H7 (cell line): Measurements from ENCODE around the gene UACA. TPM values are rescaled to one million over a fixed set of nuclear protein-coding genes. Genes with fewer than 3 reads are reported as not detected.
"Not testable (repeated sequence)": the region's sequence is repeated elsewhere in the genome, so short reads cannot be mapped to it uniquely, and the experiment has no call there.

ENCODE experiments used
- DNase-seq: peaks from one replicate; pipeline ENCODE4 v3.0.0; 2012
- H3K27me3 ChIP-seq: 2 replicates; pipeline ENCODE4 v1.6.0; 2011; ENCODE audit warnings: mild to moderate bottlenecking, low read length; ENCODE audit not compliant: control insufficient read depth, insufficient read depth
- H3K36me3 ChIP-seq: replicated peaks from 2 replicates; pipeline ENCODE4 v1.5.1; 2011; ENCODE audit warnings: low read length; ENCODE audit not compliant: control insufficient read depth, insufficient read depth
- H3K4me3 ChIP-seq: 2 replicates; pipeline ENCODE4 v1.5.1; 2011; ENCODE audit warnings: low read depth, mild to moderate bottlenecking, control low read depth, low read length, moderate library complexity; ENCODE audit not compliant: insufficient read depth
- total RNA-seq: library from RNA; depleted of rRNA; stranded (reverse); fragments of >200 nt; shearing (Covaris generic); gene quantifications from 2 replicates; pipeline ENCODE4 v1.2.3, GENCODE V29; 2014

UACA gene
- total RNA-seq, 1 experiment from 2014 or later = 21.1 TPM

- H3K27me3 ChIP-seq = no peaks in the 10 kb centered on the region
- no peak for DNase-seq
- H3K36me3 ChIP-seq = no peaks in the 10 kb centered on the region
- H3K4me3 ChIP-seq = no peak overlapping the region
Measured at GRCh38 chr15:70628549-70628896, 134.8 kb downstream of the UACA start.

DNA sequence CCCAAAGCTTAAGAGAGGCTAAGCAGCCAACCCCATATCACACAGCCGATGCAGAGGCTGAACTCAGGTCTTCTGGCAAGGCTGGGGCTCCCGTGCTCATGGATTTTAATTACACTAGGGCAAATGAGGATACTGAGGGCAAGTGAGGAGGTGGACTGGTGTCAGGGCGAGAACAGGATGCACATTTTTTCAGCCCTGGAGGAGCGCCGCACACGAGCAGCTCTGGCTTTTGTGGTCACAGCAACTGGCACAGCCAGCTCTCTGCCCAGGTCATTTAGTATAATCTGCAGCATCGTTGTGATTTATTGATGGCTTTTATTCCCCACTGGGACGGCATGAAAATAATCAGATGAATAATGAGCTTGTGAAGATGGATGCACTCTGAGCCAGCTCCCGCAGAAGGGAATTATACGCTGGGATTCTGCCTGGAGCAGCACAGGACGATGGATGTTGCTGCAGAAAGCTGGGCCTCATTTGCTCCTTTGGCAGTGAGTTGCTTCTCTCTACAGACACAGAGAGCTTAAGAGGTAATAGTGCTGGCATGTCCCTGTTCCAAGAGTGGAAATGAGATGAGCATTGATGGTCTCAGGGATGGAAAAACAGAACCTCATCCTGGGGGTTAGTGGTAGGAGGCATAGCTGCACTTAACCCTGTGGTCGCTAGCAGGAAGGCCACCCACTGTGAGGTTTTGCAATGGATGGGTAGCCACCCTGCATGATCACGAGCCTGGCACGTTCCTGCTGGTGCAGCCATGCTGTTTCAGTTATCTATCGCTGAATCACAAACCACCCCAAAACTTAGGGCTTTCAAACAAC, 135.4 kb downstream of the UACA start:
- no peak for DNase-seq
- no peaks in the 10 kb centered on the region for H3K36me3 ChIP-seq
- no peaks in the 10 kb centered on the region for H3K27me3 ChIP-seq
- no peak overlapping the region for H3K4me3 ChIP-seq

GRCh38 chr15:70627322-70627721, 136.0 kb downstream of the UACA start:
- DNase-seq = no peak
- Histone ChIP-seq H3K36me3 (no peaks in the 10 kb centered on the region), H3K27me3 (no peaks in the 10 kb centered on the region), H3K4me3 (no peak overlapping the region)

DNA sequence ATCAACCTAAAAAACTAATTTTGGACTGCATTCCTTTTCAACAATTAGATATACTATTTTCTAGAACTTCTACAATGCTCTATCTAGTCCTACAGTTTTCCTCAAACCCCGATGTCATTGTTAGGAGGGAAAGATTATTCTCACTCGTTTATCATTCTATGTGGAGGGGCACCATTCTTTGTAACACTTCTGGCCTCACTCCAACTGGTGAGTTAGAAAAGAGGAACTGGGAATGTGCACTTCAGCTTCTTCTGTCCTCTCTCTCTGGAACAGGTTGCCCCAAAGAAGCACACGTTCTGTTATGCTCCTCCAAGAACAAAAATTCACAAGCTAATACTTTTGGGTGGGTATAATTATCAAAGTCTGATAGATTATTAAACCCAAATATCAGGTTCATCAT, 137.9 kb downstream of the UACA start:
- Histone ChIP-seq H3K27me3 (no peaks in the 10 kb centered on the region), H3K4me3 (no peak overlapping the region), H3K36me3 (no peaks in the 10 kb centered on the region)
- DNase-seq = no peak

DNA sequence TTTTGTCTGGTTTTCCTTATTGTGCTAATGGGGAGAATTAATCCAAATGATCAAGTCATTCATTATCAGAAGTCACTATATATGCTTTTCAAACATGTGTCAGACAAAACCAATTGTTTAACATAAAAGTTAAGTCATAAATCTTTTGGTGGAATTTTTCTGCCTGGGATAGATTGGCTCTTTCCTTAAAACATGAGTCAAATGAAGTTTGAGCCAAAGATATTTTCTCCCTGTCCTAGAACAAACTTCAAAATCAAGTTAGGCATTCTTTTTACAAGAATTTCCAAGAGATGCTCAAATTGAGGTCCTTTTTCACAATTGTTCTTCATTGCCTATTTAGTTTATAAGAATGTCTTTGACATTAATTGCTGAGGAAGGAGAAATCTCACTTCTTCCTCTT, 138.3 kb downstream of the UACA start:
- Histone ChIP-seq H3K27me3 (no peaks in the 10 kb centered on the region), H3K36me3 (no peaks in the 10 kb centered on the region), H3K4me3 (no peak overlapping the region)
- no peak for DNase-seq

- no peak overlapping the region for H3K4me3 ChIP-seq
- no peaks in the 10 kb centered on the region for H3K27me3 ChIP-seq
- H3K36me3 ChIP-seq = no peaks in the 10 kb centered on the region
- DNase-seq = no peak
Measured at GRCh38 chr15:70618929-70619328, 144.4 kb downstream of the UACA start.

- Histone ChIP-seq H3K36me3 (no peaks in the 10 kb centered on the region), H3K27me3 (no peaks in the 10 kb centered on the region), H3K4me3 (no peak overlapping the region)
- DNase-seq = no peak
Measured at GRCh38 chr15:70617911-70618287, 145.5 kb downstream of the UACA start.

DNA sequence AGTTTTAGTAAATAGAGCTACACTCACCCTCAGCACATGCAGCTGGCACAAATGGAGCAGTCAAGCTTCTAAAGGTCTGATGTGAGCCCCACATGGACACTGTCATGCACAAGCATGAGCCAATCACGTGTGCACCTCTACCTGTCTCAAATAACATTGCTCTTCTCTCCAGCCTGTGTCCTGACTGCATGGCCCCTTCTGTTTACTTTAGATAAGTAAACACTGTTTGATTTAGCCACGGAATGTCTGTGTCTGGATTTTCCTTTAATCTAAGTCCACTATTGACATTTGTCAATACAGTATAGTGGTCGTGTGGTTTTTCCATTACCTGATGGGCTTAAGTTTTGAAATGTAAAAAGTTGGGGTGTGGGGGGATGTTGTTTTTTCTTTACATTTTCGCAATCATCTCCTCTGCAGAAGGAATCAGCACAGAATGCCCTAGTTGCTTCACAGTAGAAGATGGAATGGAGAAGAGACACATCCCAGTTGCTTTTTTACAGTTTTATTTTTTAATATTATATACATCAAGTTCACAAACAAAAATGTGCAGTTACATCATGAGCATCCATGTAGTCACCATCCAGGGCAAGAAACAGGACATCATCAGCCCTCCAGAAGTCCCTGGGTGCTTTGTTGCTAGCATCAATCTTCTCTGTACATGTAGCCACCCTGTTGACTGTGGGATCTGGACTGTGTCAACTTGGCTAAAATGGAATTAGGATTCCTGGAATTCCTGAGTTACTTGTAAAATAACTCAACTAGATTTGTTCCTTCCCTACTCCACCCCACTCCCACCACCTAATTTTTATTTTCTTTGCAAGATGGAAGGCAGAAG, 146.1 kb downstream of the UACA start:
- no peaks in the 10 kb centered on the region for H3K27me3 ChIP-seq
- H3K4me3 ChIP-seq = no peak overlapping the region
- DNase-seq = no peak
- H3K36me3 ChIP-seq = no peaks in the 10 kb centered on the region

DNA sequence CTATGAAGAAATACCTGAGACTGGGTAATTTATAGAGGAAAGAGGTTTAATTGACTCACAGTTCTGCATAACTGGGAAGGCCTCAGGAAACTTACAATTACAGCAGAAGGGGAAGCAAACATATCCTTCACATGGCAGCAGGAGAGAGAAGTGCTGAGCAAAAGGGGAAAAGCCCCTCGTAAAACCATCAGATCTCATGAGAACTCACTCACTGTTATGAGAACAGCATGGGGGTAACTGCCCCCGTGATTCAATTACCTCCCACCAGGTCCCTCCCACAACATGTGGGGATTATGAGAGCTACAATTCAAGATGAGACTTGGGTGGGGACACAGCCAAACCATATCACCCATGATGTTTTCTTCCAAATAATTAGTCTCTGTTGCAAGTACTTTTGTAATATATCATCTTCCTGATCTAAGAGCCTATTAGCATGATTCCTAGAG, 147.0 kb downstream of the UACA start:
- not testable (repeated sequence) for H3K4me3 ChIP-seq, H3K36me3 ChIP-seq, H3K27me3 ChIP-seq, DNase-seq

- Histone ChIP-seq H3K36me3 (no peaks in the 10 kb centered on the region), H3K4me3 (no peak overlapping the region), H3K27me3 (no peaks in the 10 kb centered on the region)
- DNase-seq = peak; percentile 8
Measured at GRCh38 chr15:70615435-70616310, 147.7 kb downstream of the UACA start.

- no peak overlapping the region for H3K4me3 ChIP-seq
- no peaks in the 10 kb centered on the region for H3K27me3 ChIP-seq
- no peak for DNase-seq
- H3K36me3 ChIP-seq = no peaks in the 10 kb centered on the region
Measured at GRCh38 chr15:70614221-70614620, 149.1 kb downstream of the UACA start.

GRCh38 chr15:70613271-70613670, 150.1 kb downstream of the UACA start:
- H3K36me3 ChIP-seq = no peaks in the 10 kb centered on the region
- H3K27me3 ChIP-seq = no peaks in the 10 kb centered on the region
- H3K4me3 ChIP-seq = no peak overlapping the region
- no peak for DNase-seq

DNA sequence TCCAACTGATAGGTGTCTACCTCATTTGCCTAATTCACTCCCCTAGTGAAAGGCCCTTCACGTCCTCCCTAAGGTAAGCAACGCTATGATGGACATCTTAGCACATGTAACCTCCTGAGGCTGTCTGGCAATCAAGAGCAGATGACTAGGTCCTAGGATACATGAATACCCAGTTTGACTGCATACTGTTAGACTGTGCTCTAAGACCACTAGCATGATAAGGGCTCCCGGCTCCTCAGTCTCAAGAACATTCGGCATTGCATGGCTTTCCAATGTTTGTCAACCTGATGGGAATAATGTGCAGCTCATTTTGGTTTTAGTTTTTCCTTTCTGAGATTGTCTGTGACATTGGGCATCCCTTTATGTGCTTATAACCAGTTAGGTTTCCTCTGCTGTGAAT, 152.1 kb downstream of the UACA start:
- Histone ChIP-seq H3K36me3 (no peaks in the 10 kb centered on the region), H3K27me3 (no peaks in the 10 kb centered on the region), H3K4me3 (no peak overlapping the region)
- no peak for DNase-seq

- H3K4me3 ChIP-seq = no peak overlapping the region
- no peaks in the 10 kb centered on the region for H3K27me3 ChIP-seq
- no peaks in the 10 kb centered on the region for H3K36me3 ChIP-seq
- DNase-seq = no peak
Measured at GRCh38 chr15:70610541-70610940, 152.8 kb downstream of the UACA start.
